Peyer's patch (tissue), 4 donors: ENCODE measurements around the gene SLC6A2. TPM values are rescaled to one million over a fixed set of nuclear protein-coding genes. Genes with fewer than 3 reads are reported as not detected.

ENCODE experiments used
- DNase-seq, 3 donors: peaks; one replicate each; pipeline ENCODE4 v3.0.0-alpha.2; 2017 to 2019
- H3K27ac ChIP-seq, 4 donors: fragments of 200-600 bp; sonication (generic); one replicate each; pipeline ENCODE4 v1.5.1; 2016 to 2019
- H3K27me3 ChIP-seq, 2 donors: fragments of 200-600 bp; sonication (generic); one replicate each; pipeline ENCODE4 v1.5.1; 2019
- H3K36me3 ChIP-seq, 3 donors: fragments of 200-600 bp; sonication (generic); one replicate each; pipeline ENCODE4 v1.5.1; 2016 to 2019
- H3K4me1 ChIP-seq, 4 donors: fragments of 200-600 bp; sonication (generic); one replicate each; pipeline ENCODE4 v1.5.1; 2016 to 2019
- H3K4me3 ChIP-seq, 4 donors: fragments of 200-600 bp; sonication (generic); 1 replicate in 3 of 4; 2 replicates in 1 of 4; pipeline ENCODE4 v1.5.1; 2016 to 2019; ENCODE audit warnings: mild to moderate bottlenecking in 1 of 4
- H3K9me3 ChIP-seq, 4 donors: fragments of 200-600 bp; sonication (generic); one replicate each; pipeline ENCODE4 v1.5.1; 2016 to 2019; ENCODE audit warnings: mild to moderate bottlenecking in 1 of 4
- CTCF ChIP-seq, 6 experiments: fragments of 450-650 bp in 4 of 6; fragments of 200-600 bp in 2 of 6; sonication (generic) in 1 of 6; IDR thresholded peaks; one replicate each; pipeline ENCODE4 v1.5.1; 2017 to 2019; ENCODE audit warnings: antibody characterized with exemption in 6 of 6, mild to moderate bottlenecking in 3 of 6, moderate library complexity in 1 of 6
- POLR2A ChIP-seq, 2 donors: fragments of 450-650 bp; IDR thresholded peaks; one replicate each; pipeline ENCODE4 v1.5.1; 2017; ENCODE audit warnings: antibody characterized with exemption in 2 of 2, mild to moderate bottlenecking in 2 of 2, moderate library complexity in 2 of 2
- total RNA-seq, 4 donors: library from RNA; depleted of rRNA; stranded (reverse); fragments of >200 nt; gene quantifications; one replicate each; pipeline ENCODE4 v1.1.0, GENCODE V29; 2016

Gene SLC6A2
- total RNA-seq, 4 donors from 2014 or later = not detected

- Histone ChIP-seq H3K4me1 (no peaks in the 10 kb centered on the region), H3K36me3 (no peaks in the 10 kb centered on the region), H3K27ac (no peak overlapping the region), H3K4me3 (no peak overlapping the region), H3K9me3 (no peaks in the 10 kb centered on the region), H3K27me3 (no peaks in the 10 kb centered on the region)
- TF ChIP-seq POLR2A (IDR thresholded peaks at IDR 0.05) = no peak
- TF ChIP-seq CTCF (IDR thresholded peaks at IDR 0.05) = no peak
- DNase-seq = no peak
These were observed 14.2 kb upstream of the SLC6A2 start for GRCh38 chr16:55641430-55642056.

GRCh38 chr16:55642611-55643010 lies 13.2 kb upstream of the SLC6A2 start:
- no peaks in the 10 kb centered on the region for H3K4me1 ChIP-seq
- no peak for TF ChIP-seq CTCF (IDR thresholded peaks at IDR 0.05)
- TF ChIP-seq POLR2A (IDR thresholded peaks at IDR 0.05) = no peak
- H3K36me3 ChIP-seq = no peaks in the 10 kb centered on the region
- H3K27ac ChIP-seq = no peak overlapping the region
- no peak for DNase-seq
- H3K27me3 ChIP-seq = no peaks in the 10 kb centered on the region
- H3K4me3 ChIP-seq = no peak overlapping the region
- no peaks in the 10 kb centered on the region for H3K9me3 ChIP-seq

- DNase-seq = no peak
- TF ChIP-seq POLR2A (IDR thresholded peaks at IDR 0.05) (no peak), CTCF (IDR thresholded peaks at IDR 0.05) (no peak)
- Histone ChIP-seq H3K27me3 (no peaks in the 10 kb centered on the region), H3K4me1 (no peaks in the 10 kb centered on the region), H3K4me3 (no peak overlapping the region), H3K9me3 (no peaks in the 10 kb centered on the region), H3K36me3 (no peaks in the 10 kb centered on the region), H3K27ac (no peak overlapping the region)
These were observed 12.4 kb upstream of the SLC6A2 start for GRCh38 chr16:55643161-55643970.

GRCh38 chr16:55645986-55646385 lies 9.8 kb upstream of the SLC6A2 start:
- TF ChIP-seq POLR2A (IDR thresholded peaks at IDR 0.05) (no peak), CTCF (IDR thresholded peaks at IDR 0.05) (no peak)
- no peaks in the 10 kb centered on the region for H3K9me3 ChIP-seq

GRCh38 chr16:55647343-55647742 lies 8.4 kb upstream of the SLC6A2 start:
- no peak overlapping the region for H3K4me3 ChIP-seq
- TF ChIP-seq POLR2A (IDR thresholded peaks at IDR 0.05) (no peak), CTCF (IDR thresholded peaks at IDR 0.05) (no peak)

More at GRCh38 chr16:55645986-55646385, 9.8 kb upstream of the SLC6A2 start:
- no peaks in the 10 kb centered on the region for H3K27me3 ChIP-seq
- DNase-seq = no peak
- no peak overlapping the region for H3K27ac ChIP-seq
- H3K4me1 ChIP-seq = no peaks in the 10 kb centered on the region
- H3K4me3 ChIP-seq = no peak overlapping the region
- H3K36me3 ChIP-seq = no peaks in the 10 kb centered on the region

More at GRCh38 chr16:55647343-55647742, 8.4 kb upstream of the SLC6A2 start:
- Histone ChIP-seq H3K36me3 (no peaks in the 10 kb centered on the region), H3K27me3 (no peaks in the 10 kb centered on the region), H3K27ac (no peak overlapping the region), H3K4me1 (no peaks in the 10 kb centered on the region), H3K9me3 (no peaks in the 10 kb centered on the region)
- DNase-seq = no peak
